Type B pancreatic cell (in vitro differentiated cells): Measurements from ENCODE around the gene PRKN. TPM values are rescaled to one million over a fixed set of nuclear protein-coding genes. Genes with fewer than 3 reads are reported as not detected.

ENCODE experiments used
- DNase-seq: peaks from one replicate; pipeline ENCODE4 v3.0.0; 2021; ENCODE audit warnings: mixed read lengths; ENCODE audit not compliant: unreplicated experiment; ENCODE audit errors: extremely low spot score
- H3K27ac Mint-ChIP-seq: 2 replicates; pipeline ENCODE4 v1.8.0; 2021; ENCODE audit warnings: mild to moderate bottlenecking, mixed read lengths
- H3K27me3 Mint-ChIP-seq: 2 replicates; pipeline ENCODE4 v1.8.0; 2021; ENCODE audit warnings: mixed read lengths
- H3K36me3 Mint-ChIP-seq: 2 replicates; pipeline ENCODE4 v1.8.0; 2021; ENCODE audit warnings: mixed read lengths
- H3K4me1 Mint-ChIP-seq: one replicate; pipeline ENCODE4 v1.8.0; 2021; ENCODE audit warnings: mixed read lengths; ENCODE audit not compliant: unreplicated experiment
- H3K4me3 Mint-ChIP-seq: 2 replicates; pipeline ENCODE4 v1.8.0; 2021; ENCODE audit warnings: mild to moderate bottlenecking, mixed read lengths
- H3K9me3 Mint-ChIP-seq: 2 replicates; pipeline ENCODE4 v1.8.0; 2021; ENCODE audit warnings: mixed read lengths
- total RNA-seq: library from RNA; stranded (reverse); gene quantifications from 2 replicates; pipeline ENCODE4 v1.2.1, GENCODE V29; 2021; ENCODE audit warnings: low replicate concordance
- TF ChIP-seq, protein P1 (sequence below): fragments of 200-600 bp; sonication (generic); conservative IDR thresholded peaks from 2 replicates; pipeline ENCODE4 v1.5.0; 2021; ENCODE audit warnings: antibody characterized with exemption, mild to moderate bottlenecking

Gene PRKN
- total RNA-seq, 1 donor from 2014 or later = 6.2 TPM

DNA sequence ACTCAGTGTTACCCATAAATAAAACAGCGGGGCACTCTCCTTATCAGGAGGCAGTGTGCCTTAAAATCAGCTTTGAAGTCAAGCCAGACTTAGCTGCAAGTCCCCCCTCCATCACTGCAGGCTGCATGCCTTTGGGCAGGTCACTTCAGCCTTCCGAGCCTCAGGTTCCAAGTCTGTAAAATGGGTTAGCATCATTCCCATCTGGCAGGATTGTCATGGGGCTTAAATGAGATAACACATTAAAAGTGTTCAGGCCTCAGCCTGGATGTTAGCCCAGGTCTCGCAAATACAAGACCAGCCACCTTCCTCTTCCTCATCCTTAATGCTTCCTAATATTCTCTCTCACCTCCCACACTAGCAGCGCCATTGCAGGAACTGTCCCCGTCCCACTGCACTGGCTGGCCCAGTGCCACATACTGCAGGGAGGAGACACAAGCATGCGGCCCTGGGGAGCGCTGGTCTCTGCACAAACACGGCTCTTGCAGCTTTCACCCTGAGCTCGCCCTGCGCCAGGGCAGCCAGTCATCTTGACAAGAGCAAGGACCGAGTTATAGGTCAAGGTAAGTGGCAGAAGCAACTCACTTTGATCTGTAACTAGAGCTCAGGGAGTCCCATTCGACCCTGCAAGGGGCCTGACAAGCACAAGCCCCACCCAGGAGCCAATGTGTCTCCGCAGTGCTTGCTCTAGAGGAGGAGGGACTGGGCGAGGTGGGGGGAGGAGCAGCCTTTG lies 889.1 kb downstream of the PRKN start:
- Mint-ChIP-seq H3K27ac (no peak overlapping the region), H3K9me3 (no peaks in the 10 kb centered on the region), H3K4me3 (no peak overlapping the region), H3K4me1 (peaks cover 35% of the 10 kb centered on the region), H3K36me3 (no peaks in the 10 kb centered on the region), H3K27me3 (peaks cover 9% of the 10 kb centered on the region)
- no peak for DNase-seq
- TF ChIP-seq, protein P1, sequence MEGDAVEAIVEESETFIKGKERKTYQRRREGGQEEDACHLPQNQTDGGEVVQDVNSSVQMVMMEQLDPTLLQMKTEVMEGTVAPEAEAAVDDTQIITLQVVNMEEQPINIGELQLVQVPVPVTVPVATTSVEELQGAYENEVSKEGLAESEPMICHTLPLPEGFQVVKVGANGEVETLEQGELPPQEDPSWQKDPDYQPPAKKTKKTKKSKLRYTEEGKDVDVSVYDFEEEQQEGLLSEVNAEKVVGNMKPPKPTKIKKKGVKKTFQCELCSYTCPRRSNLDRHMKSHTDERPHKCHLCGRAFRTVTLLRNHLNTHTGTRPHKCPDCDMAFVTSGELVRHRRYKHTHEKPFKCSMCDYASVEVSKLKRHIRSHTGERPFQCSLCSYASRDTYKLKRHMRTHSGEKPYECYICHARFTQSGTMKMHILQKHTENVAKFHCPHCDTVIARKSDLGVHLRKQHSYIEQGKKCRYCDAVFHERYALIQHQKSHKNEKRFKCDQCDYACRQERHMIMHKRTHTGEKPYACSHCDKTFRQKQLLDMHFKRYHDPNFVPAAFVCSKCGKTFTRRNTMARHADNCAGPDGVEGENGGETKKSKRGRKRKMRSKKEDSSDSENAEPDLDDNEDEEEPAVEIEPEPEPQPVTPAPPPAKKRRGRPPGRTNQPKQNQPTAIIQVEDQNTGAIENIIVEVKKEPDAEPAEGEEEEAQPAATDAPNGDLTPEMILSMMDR = no peak

DNA sequence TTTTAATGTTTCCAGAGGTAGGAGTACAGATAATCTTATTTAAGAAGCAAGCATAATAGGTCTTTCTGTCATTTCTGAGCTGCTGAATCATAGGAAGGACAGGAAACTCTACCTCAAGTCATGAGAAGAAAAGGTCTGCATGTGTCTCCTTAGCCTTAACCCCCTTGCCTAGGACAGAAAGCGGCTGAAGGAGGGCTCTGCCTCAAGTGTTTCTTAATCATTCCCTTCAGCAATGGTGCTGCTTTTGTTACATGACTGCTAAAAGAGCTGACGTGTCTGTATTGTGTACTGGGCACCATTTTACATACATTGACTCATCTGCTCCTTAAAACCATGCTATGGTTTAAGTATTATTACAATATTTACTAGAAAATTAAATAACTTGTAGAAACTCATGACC lies 889.7 kb downstream of the PRKN start:
- no peak for DNase-seq
- Mint-ChIP-seq H3K9me3 (no peaks in the 10 kb centered on the region), H3K4me1 (peaks cover 35% of the 10 kb centered on the region), H3K27me3 (peaks cover 9% of the 10 kb centered on the region), H3K4me3 (no peak overlapping the region), H3K27ac (no peak overlapping the region), H3K36me3 (no peaks in the 10 kb centered on the region)
- TF ChIP-seq, protein P1 = no peak

DNA sequence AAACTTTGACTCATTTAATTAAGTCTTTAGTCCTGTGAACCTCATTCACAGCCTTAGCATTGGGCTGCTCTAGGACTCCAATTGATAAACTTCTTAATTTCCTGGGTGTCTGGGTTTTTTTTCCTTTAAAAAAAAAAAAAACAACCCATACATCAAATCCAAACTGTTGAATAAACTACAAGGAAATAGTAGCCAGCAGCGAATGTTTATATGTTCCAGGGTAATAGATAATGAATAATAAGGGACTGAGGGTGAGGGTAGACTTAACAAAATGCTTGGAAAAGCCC lies 890.2 kb downstream of the PRKN start:
- Mint-ChIP-seq H3K36me3 (no peaks in the 10 kb centered on the region), H3K9me3 (no peaks in the 10 kb centered on the region), H3K4me3 (no peak overlapping the region), H3K27me3 (peaks cover 9% of the 10 kb centered on the region), H3K4me1 (peaks cover 35% of the 10 kb centered on the region), H3K27ac (no peak overlapping the region)
- DNase-seq = no peak
- TF ChIP-seq, protein P1 = no peak

DNA sequence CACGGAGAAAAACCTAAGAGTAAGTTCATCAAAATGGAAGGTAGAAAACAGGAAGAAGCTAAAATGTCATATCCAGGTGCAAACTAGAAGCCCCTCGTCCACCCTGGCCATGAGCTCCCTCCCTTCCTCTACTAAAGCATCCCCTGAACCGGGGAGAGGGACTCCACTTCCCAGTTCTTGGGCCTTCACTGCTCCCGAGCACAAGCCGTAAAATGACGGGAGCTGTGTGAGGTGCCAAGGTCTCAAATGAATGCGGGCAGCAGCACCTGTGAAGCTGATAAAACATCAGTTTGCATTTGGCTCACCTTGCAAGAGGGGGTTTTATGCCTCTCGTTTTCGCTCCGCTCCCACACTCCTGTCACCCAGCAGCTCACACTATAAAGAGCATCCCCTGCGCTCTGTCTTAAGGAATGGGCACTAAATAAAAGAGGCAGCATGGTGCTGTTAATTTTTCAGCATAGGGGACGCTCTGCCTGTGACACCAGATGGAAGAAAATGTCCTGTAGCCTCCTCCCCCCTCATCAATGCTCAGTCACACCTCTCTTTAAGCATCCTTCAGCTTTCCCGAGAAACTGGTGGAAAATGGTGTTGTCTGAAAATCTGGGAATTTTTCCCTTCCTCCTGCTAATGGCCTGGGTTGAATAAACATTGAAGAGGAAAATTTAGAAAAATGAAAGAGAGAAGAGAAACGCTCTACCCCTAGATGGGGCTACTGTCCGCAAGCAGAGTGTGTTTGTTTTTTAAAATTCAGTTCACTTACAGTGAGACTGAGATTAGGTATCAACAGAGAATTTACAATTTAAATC lies 890.7 kb downstream of the PRKN start:
- Mint-ChIP-seq H3K4me3 (no peak overlapping the region), H3K4me1 (peaks cover 35% of the 10 kb centered on the region), H3K27me3 (peaks cover 9% of the 10 kb centered on the region), H3K9me3 (no peaks in the 10 kb centered on the region), H3K27ac (no peak overlapping the region), H3K36me3 (no peaks in the 10 kb centered on the region)
- TF ChIP-seq, protein P1 = peak; percentile 70
- DNase-seq = no peak

DNA sequence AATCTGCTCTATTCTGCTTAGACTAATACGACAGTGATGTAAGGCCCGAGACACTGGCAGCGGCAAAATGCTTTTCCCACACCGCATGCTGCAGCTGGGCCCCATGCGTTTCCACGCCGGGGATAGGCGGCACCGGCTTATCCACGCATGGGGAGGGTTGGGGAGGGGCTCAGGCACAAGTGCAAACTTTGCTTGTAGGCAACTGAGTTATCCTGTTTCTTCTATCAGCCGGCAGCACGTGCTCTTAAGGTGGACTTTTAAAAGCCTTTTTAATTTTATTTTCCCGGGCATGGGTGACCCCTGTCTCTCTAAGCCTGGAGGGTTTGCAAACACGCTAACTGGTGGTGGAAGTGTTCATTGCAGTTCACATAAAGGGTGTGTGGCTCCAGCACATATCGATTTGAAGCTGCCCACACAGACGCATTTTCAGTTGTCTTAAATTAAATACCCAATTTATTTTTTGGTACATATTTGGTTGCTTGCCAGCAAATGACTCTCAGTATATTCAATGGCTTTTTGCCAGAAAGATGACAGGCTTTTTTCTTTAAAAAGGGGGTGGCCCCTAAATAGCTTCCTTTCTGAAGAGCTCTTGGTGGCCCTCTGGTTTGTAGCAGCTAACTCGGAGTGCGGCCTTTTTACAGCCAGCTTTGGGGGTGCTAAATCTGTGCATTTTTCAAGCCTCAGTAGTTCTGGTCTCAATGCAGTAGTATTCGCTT lies 891.9 kb downstream of the PRKN start:
- no peaks in the 10 kb centered on the region for H3K36me3 Mint-ChIP-seq
- no peak for DNase-seq
- TF ChIP-seq, protein P1 = peak; percentile 44
- H3K27me3 Mint-ChIP-seq = peaks cover 9% of the 10 kb centered on the region
- H3K9me3 Mint-ChIP-seq = no peaks in the 10 kb centered on the region
- H3K4me1 Mint-ChIP-seq = peaks cover 35% of the 10 kb centered on the region
- H3K4me3 Mint-ChIP-seq = no peak overlapping the region
- H3K27ac Mint-ChIP-seq = no peak overlapping the region
